DOHH2 (cell line): Measurements from ENCODE around the gene GPR183.

ENCODE experiments used
- H3F3A ChIP-seq: fragments of 200-600 bp; sonication (generic), shearing (Covaris generic); 2 replicates; pipeline ENCODE4 v1.6.0; 2016; ENCODE audit warnings: antibody characterized with exemption, mild to moderate bottlenecking; ENCODE audit not compliant: control insufficient read depth, insufficient read depth
- H3K27ac ChIP-seq: fragments of 200-600 bp; sonication (generic); 2 replicates; pipeline ENCODE4 v1.5.1; 2014; ENCODE audit warnings: low read depth, mild to moderate bottlenecking, low read length, moderate library complexity
- H3K27me3 ChIP-seq: fragments of 200-600 bp; sonication (generic); 2 replicates; pipeline ENCODE4 v1.6.1; 2014; ENCODE audit warnings: mild to moderate bottlenecking, low read length, mixed read lengths; ENCODE audit not compliant: control insufficient read depth
- H3K36me3 ChIP-seq: fragments of 200-600 bp; sonication (generic); 2 replicates; pipeline ENCODE4 v1.6.1; 2014; ENCODE audit warnings: mild to moderate bottlenecking, low read length, moderate library complexity, mixed read lengths; ENCODE audit not compliant: control insufficient read depth
- H3K4me1 ChIP-seq: fragments of 200-600 bp; sonication (generic); 2 replicates; pipeline ENCODE4 v1.6.1; 2014; ENCODE audit warnings: mild to moderate bottlenecking, low read length, mixed read lengths; ENCODE audit not compliant: control insufficient read depth
- H3K4me2 ChIP-seq: fragments of 200-600 bp; sonication (generic); 2 replicates; pipeline ENCODE4 v1.6.0; 2014; ENCODE audit warnings: mild to moderate bottlenecking, low read length, moderate library complexity
- H3K4me3 ChIP-seq: fragments of 200-600 bp; sonication (generic); 2 replicates; pipeline ENCODE4 v1.5.1; 2014; ENCODE audit warnings: mild to moderate bottlenecking, low read length, mixed read lengths
- H3K79me2 ChIP-seq: fragments of 200-600 bp; sonication (generic); 2 replicates; pipeline ENCODE4 v1.6.1; 2014; ENCODE audit warnings: mild to moderate bottlenecking, low read length, mixed read lengths; ENCODE audit not compliant: control insufficient read depth
- H3K9me2 ChIP-seq: fragments of 200-600 bp; sonication (generic); replicated peaks from 2 replicates; pipeline ENCODE4 v1.6.1; 2014; ENCODE audit warnings: mild to moderate bottlenecking, low read length, mixed read lengths; ENCODE audit not compliant: control insufficient read depth
- H3K9me3 ChIP-seq: fragments of 200-600 bp; sonication (generic); 2 replicates; pipeline ENCODE4 v1.6.1; 2014; ENCODE audit warnings: antibody characterized with exemption, low read length, mixed read lengths; ENCODE audit not compliant: control insufficient read depth, insufficient read depth
- H4K20me1 ChIP-seq: fragments of 200-600 bp; sonication (generic); 2 replicates; pipeline ENCODE4 v1.6.0; 2014; ENCODE audit warnings: low read depth, mild to moderate bottlenecking, antibody characterized with exemption, low read length, moderate library complexity; ENCODE audit not compliant: control insufficient read depth, insufficient read depth
- EZH2phosphoT487 ChIP-seq: fragments of 200-600 bp; sonication (generic); IDR thresholded peaks from 2 replicates; pipeline ENCODE4 v1.6.1; 2017; ENCODE audit warnings: borderline replicate concordance, mild to moderate bottlenecking, antibody characterized with exemption, low read length, moderate library complexity, mixed read lengths
- TF ChIP-seq, protein P1 (sequence below): fragments of 200-600 bp; sonication (generic); IDR thresholded peaks from one replicate; pipeline ENCODE4 v1.5.1; 2014; ENCODE audit warnings: antibody characterized with exemption, mild to moderate bottlenecking, low read depth, low read length; ENCODE audit not compliant: poor library complexity, severe bottlenecking

Gene GPR183

DNA sequence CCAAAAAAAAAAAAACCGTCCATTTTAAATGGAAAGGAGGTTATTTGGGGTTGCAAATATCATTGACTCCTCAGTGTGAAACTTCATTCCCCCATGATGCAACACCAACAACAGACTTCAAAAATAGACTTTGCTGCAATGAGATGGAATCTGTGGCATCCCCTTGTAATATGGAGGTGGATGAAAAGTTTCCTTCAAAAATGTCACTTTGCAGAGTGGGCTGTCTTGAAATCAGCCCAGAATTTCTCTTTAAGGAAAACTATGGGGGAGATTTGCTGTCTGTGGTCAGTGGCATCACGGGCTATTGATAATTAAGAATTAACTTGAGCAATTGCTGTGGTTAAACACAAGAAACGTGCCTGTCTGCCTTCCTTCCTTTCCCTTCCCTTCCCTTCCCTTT, 50.5 kb downstream of the GPR183 start:
- H3K27me3 ChIP-seq = no peaks in the 10 kb centered on the region
- peak overlapping the region; percentile 53 for H3K27ac ChIP-seq
- peaks cover 30% of the 10 kb centered on the region for H3K79me2 ChIP-seq
- H3K36me3 ChIP-seq = peaks cover 37% of the 10 kb centered on the region
- no peaks in the 10 kb centered on the region for H3K9me2 ChIP-seq
- H3K9me3 ChIP-seq = no peaks in the 10 kb centered on the region
- no peak for TF ChIP-seq EZH2phosphoT487
- TF ChIP-seq, protein P1, sequence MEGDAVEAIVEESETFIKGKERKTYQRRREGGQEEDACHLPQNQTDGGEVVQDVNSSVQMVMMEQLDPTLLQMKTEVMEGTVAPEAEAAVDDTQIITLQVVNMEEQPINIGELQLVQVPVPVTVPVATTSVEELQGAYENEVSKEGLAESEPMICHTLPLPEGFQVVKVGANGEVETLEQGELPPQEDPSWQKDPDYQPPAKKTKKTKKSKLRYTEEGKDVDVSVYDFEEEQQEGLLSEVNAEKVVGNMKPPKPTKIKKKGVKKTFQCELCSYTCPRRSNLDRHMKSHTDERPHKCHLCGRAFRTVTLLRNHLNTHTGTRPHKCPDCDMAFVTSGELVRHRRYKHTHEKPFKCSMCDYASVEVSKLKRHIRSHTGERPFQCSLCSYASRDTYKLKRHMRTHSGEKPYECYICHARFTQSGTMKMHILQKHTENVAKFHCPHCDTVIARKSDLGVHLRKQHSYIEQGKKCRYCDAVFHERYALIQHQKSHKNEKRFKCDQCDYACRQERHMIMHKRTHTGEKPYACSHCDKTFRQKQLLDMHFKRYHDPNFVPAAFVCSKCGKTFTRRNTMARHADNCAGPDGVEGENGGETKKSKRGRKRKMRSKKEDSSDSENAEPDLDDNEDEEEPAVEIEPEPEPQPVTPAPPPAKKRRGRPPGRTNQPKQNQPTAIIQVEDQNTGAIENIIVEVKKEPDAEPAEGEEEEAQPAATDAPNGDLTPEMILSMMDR = no peak
- H4K20me1 ChIP-seq = no peaks in the 10 kb centered on the region
- peaks cover 31% of the 10 kb centered on the region for H3F3A ChIP-seq
- H3K4me3 ChIP-seq = peak overlapping the region; percentile 73
- H3K4me1 ChIP-seq = peaks cover 62% of the 10 kb centered on the region
- H3K4me2 ChIP-seq = peak overlapping the region; percentile 79

DNA sequence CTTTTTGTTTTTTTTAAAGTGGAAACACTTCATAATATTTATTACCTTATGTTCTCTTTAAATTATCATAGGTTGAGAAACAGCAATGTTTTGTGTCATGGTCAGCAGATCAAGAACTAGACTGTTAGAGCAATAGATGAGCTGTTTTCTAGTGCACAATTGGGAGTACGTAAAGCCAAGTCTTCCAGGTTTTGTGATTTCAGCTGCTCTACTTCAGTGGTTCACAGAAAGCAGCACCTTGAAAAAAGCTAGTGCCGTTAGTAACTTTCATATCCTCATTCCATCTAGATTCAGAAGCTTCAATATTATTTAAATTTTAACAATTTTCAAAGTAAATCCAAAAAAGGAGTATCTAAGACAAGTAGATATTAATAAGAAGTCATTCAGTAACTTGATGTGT, 50.9 kb downstream of the GPR183 start:
- H3K9me3 ChIP-seq = no peaks in the 10 kb centered on the region
- no peak for TF ChIP-seq EZH2phosphoT487
- TF ChIP-seq, protein P1 = no peak
- no peaks in the 10 kb centered on the region for H3K27me3 ChIP-seq
- H3K4me1 ChIP-seq = peaks cover 58% of the 10 kb centered on the region
- H3K36me3 ChIP-seq = peaks cover 35% of the 10 kb centered on the region
- no peaks in the 10 kb centered on the region for H3K9me2 ChIP-seq
- H3K79me2 ChIP-seq = peaks cover 30% of the 10 kb centered on the region
- peak overlapping the region; percentile 79 for H3K4me2 ChIP-seq
- no peaks in the 10 kb centered on the region for H4K20me1 ChIP-seq
- peaks cover 31% of the 10 kb centered on the region for H3F3A ChIP-seq
- peak overlapping the region; percentile 73 for H3K4me3 ChIP-seq
- peak overlapping the region; percentile 53 for H3K27ac ChIP-seq

DNA sequence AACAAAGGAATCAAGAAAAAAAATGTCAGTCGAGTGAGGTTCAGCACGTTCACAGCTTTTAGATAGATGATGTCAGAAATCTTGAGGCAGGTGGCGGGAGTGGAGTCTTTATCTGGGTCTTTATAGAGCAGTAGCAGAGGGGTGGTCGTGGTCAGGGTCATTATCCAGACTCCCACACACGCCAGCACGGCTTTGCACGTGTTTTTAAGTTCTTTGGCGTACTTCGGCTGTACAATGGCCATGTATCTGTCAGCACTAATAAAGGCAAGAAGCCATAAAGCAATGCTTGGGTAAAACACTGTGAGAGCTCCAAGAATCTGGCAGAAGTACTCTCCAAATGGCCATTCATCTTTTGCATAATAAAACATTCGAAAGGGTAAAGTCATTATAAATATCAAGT, 51.9 kb downstream of the GPR183 start:
- no peak for TF ChIP-seq EZH2phosphoT487
- TF ChIP-seq, protein P1 = no peak
- H3K4me3 ChIP-seq = 0 out of 2 replicates have a peak overlapping the region, but pooled peaks have one; percentile 73

More for the DNA sequence above, 51.9 kb downstream of the GPR183 start:
- Histone ChIP-seq H4K20me1 (no peaks in the 10 kb centered on the region), H3K4me1 (peaks cover 48% of the 10 kb centered on the region), H3K36me3 (peaks cover 35% of the 10 kb centered on the region), H3K9me3 (no peaks in the 10 kb centered on the region), H3K4me2 (peak overlapping the region; percentile 79; the same call in 1 of the 2 replicates), H3K27me3 (no peaks in the 10 kb centered on the region), H3F3A (peaks cover 31% of the 10 kb centered on the region), H3K9me2 (no peaks in the 10 kb centered on the region), H3K79me2 (peaks cover 30% of the 10 kb centered on the region), H3K27ac (no peak overlapping the region)
